GM23248 (cell line): ENCODE results near the gene MGMT.

Experiments used
- EZH2 ChIP-seq: fragments of 200-600 bp; sonication (generic); IDR thresholded peaks from 2 replicates; pipeline ENCODE4 v1.6.1; 2018; ENCODE audit warnings: antibody characterized with exemption, mild to moderate bottlenecking; ENCODE audit not compliant: insufficient read depth, poor library complexity, severe bottlenecking
- EZH2phosphoT487 ChIP-seq: fragments of 200-600 bp; sonication (generic); IDR thresholded peaks from 2 replicates; pipeline ENCODE4 v1.6.1; 2018; ENCODE audit warnings: antibody characterized with exemption, moderate library complexity, mild to moderate bottlenecking, low read depth; ENCODE audit not compliant: insufficient read depth

- no peak for TF ChIP-seq EZH2phosphoT487
- no peak for TF ChIP-seq EZH2
Observed at GRCh38 chr10:129546106-129546505, 79.1 kb downstream of the MGMT start.
